Bronchial epithelial cell (primary cell): Measurements from ENCODE around the gene DYRK1B. TPM values are rescaled to one million over a fixed set of nuclear protein-coding genes. Genes with fewer than 3 reads are reported as not detected.

ENCODE experiments used
- DNase-seq: peaks from one replicate; pipeline ENCODE4 v3.0.0-alpha.2; 2010; ENCODE audit warnings: low read depth
- FAIRE-seq: peaks from 2 replicates; lab custom pipeline; 2011; peaks lifted over from hg19 to GRCh38; lab: Jason Lieb, UNC
- H3K27me3 ChIP-seq: 2 replicates; pipeline ENCODE4 v1.5.1; 2011; ENCODE audit warnings: low read length; ENCODE audit not compliant: control insufficient read depth, insufficient read depth
- H3K36me3 ChIP-seq: 2 replicates; pipeline ENCODE4 v1.5.1; 2011; ENCODE audit warnings: low read length; ENCODE audit not compliant: control insufficient read depth, insufficient read depth
- H3K4me3 ChIP-seq: 2 replicates; pipeline ENCODE4 v1.5.1; 2011; ENCODE audit warnings: mild to moderate bottlenecking, low read depth, low read length, control low read depth
- total RNA-seq: library from RNA; depleted of rRNA; stranded (reverse); fragments of >200 nt; gene quantifications from 2 replicates; pipeline ENCODE4 v1.2.1, GENCODE V29; 2014
- TF ChIP-seq, protein P1 (sequence below): IDR thresholded peaks from 2 replicates; pipeline ENCODE4 v1.5.1; 2011; ENCODE audit warnings: mild to moderate bottlenecking, moderate library complexity, low read length, control low read depth, inconsistent platforms; ENCODE audit not compliant: insufficient read depth, severe bottlenecking

The DYRK1B gene
- total RNA-seq, 1 donor from 2014 or later, result 3.2 TPM

DNA sequence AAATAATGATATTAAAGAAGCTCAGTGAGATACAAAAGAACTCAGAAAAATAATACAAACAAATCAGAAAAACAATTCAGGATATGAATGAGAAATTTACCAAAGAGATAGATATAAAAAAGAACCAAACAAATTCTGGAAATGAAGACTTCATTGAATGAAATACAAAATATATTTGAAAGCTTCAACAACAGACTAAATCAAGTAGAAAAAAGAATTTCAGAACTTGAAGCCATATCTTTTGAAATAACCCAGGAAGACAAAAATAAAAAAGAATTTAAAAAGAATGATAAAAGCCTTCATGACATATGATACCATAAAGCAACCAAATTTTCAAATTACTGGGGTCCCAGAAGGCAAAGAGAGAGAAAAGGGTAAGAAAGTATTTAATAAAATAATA, 45.7 kb downstream of the DYRK1B start:
- Histone ChIP-seq H3K27me3 (no peaks in the 10 kb centered on the region), H3K4me3 (no peak overlapping the region), H3K36me3 (no peaks in the 10 kb centered on the region)
- no peak for FAIRE-seq
- TF ChIP-seq, protein P1, sequence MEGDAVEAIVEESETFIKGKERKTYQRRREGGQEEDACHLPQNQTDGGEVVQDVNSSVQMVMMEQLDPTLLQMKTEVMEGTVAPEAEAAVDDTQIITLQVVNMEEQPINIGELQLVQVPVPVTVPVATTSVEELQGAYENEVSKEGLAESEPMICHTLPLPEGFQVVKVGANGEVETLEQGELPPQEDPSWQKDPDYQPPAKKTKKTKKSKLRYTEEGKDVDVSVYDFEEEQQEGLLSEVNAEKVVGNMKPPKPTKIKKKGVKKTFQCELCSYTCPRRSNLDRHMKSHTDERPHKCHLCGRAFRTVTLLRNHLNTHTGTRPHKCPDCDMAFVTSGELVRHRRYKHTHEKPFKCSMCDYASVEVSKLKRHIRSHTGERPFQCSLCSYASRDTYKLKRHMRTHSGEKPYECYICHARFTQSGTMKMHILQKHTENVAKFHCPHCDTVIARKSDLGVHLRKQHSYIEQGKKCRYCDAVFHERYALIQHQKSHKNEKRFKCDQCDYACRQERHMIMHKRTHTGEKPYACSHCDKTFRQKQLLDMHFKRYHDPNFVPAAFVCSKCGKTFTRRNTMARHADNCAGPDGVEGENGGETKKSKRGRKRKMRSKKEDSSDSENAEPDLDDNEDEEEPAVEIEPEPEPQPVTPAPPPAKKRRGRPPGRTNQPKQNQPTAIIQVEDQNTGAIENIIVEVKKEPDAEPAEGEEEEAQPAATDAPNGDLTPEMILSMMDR, result no peak
- DNase-seq, result no peak

DNA sequence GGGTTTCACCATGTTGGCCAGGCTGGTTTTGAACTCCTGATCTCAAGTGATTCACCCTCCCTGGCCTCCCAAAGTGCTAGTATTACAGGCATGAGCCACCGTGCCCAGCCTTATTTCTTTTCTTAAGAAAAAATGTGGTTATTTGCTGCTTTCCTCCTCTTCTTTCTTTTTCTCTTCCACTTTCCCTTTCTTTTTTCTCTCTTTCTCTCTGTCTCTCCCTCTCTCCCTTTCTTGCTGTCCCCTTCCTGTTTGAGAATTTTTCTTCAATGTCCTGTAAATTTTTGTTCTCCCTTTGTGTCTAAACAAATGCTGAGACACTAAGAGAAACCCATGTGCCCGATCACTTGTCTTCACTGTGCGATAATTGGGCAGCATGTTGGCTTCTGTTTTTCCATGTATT, 53.1 kb downstream of the DYRK1B start:
- FAIRE-seq (no peak), DNase-seq (no peak)
- Histone ChIP-seq H3K36me3 (no peaks in the 10 kb centered on the region), H3K27me3 (no peaks in the 10 kb centered on the region), H3K4me3 (no peak overlapping the region)
- TF ChIP-seq, protein P1, result no peak

DNA sequence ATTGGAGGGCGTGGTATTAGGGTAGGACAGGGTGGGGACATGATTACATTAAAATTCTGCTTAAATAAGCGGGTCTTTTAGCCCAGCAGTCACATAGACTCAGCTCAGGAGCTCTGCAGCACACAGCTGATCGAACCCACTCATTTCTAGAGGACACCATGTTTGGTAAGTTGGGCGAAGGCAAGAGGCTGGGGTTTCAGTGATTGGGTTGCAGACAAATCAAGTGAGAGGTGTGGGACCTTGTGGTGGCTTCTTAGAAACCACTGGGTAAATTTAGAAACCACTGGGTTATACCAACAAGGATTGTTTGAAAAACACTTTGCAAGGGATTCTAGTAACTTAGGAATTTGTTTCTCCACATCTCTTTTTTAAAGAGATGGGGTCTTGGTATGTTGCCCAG, 55.2 kb downstream of the DYRK1B start, which contains the start of gene LEUTX:
TSS of gene LEUTX (plus strand) at position 92 of the 400 bp plus-strand sequence. CDS start at position 159, 67 bp downstream.
- Histone ChIP-seq H3K4me3 (no peak within 1 kb of the TSS), H3K36me3 (no peaks in the 10 kb centered on the region), H3K27me3 (no peaks in the 10 kb centered on the region)
- TF ChIP-seq, protein P1, result no peak
- FAIRE-seq, result no peak
- no peak for DNase-seq

Other genes starting within 250 kb of the DYRK1B start
- gene LGALS13, start 231.6 kb downstream of the DYRK1B start, total RNA-seq, result not detected in 2 replicates
- gene LGALS16, start 178.2 kb downstream of the DYRK1B start, total RNA-seq, result not detected in 2 replicates
- not detected in 2 replicates for gene LGALS14, start 129.7 kb downstream of the DYRK1B start, total RNA-seq
- not detected in 2 replicates for gene CLC, start 96.1 kb downstream of the DYRK1B start, total RNA-seq
- not detected in 2 replicates for gene LEUTX, start 55.3 kb downstream of the DYRK1B start, total RNA-seq
- 216 and 500 TPM in 2 replicates for gene FBL, start 12.2 kb upstream of the DYRK1B start, total RNA-seq
- 0.38 and 0.53 TPM in 2 replicates for gene FCGBP, start 100.5 kb upstream of the DYRK1B start, total RNA-seq
- gene PSMC4, start 137.0 kb upstream of the DYRK1B start, total RNA-seq, result 89.2 and 99.3 TPM in 2 replicates
- gene ZNF546, start 162.9 kb upstream of the DYRK1B start, total RNA-seq, result 2.2 and 2.4 TPM in 2 replicates
- 7.9 and 11.0 TPM in 2 replicates for gene ZNF780B, start 222.1 kb upstream of the DYRK1B start, total RNA-seq